ENCODE measurements around the gene TIMM13.
A peak's percentile ranks its signal among the peaks of the same experiment; 100 is the strongest.

TIMM13 gene

GRCh38 chr19:2389594-2389993, 37.8 kb downstream of the TIMM13 start:
- CTCF ChIA-PET, result interaction anchor here (0.6 kb wide), 1 partner anchor 224 kb away, joined by 5 read pairs; no protein-coding TSS in a partner anchor
- POLR2A ChIA-PET, result interaction anchor here (0.9 kb wide), 1 partner anchor 62 kb away, joined by 3 read pairs; no protein-coding TSS in a partner anchor
- TF ChIP-seq SUZ12 (IDR thresholded peaks at IDR 0.05) (no peak), NFRKB (IDR thresholded peaks at IDR 0.05) (no peak), FOXM1 (IDR thresholded peaks at IDR 0.05; ENCODE audit: borderline replicate concordance) (no peak), BHLHE40 (IDR thresholded peaks at IDR 0.05; ENCODE audit: borderline replicate concordance) (no peak), FOXA1 (IDR thresholded peaks at IDR 0.05) (no peak), LEF1 (IDR thresholded peaks at IDR 0.05; ENCODE audit: borderline replicate concordance) (no peak), ZNF384 (IDR thresholded peaks at IDR 0.05) (no peak), CTBP1 (IDR thresholded peaks at IDR 0.05; ENCODE audit: borderline replicate concordance) (no peak), ARNT (IDR thresholded peaks at IDR 0.05) (no peak), FOXK2 (IDR thresholded peaks at IDR 0.05) (no peak), HDGF (IDR thresholded peaks at IDR 0.05; ENCODE audit: borderline replicate concordance) (no peak), TARDBP (IDR thresholded peaks at IDR 0.05) (no peak), L3MBTL2 (conservative IDR thresholded peaks at IDR 0.05) (no peak), ELF4 (IDR thresholded peaks at IDR 0.05) (no peak), PKNOX1 (IDR thresholded peaks at IDR 0.05) (no peak), SP1 (IDR thresholded peaks at IDR 0.05) (no peak)
- no peak for DNase-seq (ENCODE audit: extremely low spot score)

- TF ChIP-seq SUZ12 (IDR thresholded peaks at IDR 0.05) (no peak), ARNT (IDR thresholded peaks at IDR 0.05) (no peak), SP1 (IDR thresholded peaks at IDR 0.05) (no peak), LEF1 (IDR thresholded peaks at IDR 0.05; ENCODE audit: borderline replicate concordance) (no peak), FOXA1 (IDR thresholded peaks at IDR 0.05) (no peak), HDGF (IDR thresholded peaks at IDR 0.05; ENCODE audit: borderline replicate concordance) (no peak), NFRKB (IDR thresholded peaks at IDR 0.05) (no peak), ZNF384 (IDR thresholded peaks at IDR 0.05) (no peak), CTBP1 (IDR thresholded peaks at IDR 0.05; ENCODE audit: borderline replicate concordance) (no peak), FOXK2 (IDR thresholded peaks at IDR 0.05) (no peak), FOXM1 (IDR thresholded peaks at IDR 0.05; ENCODE audit: borderline replicate concordance) (no peak), ELF4 (IDR thresholded peaks at IDR 0.05) (no peak)
- CTCF ChIA-PET, result no interaction called here
- POLR2A ChIA-PET, result interaction anchor here (1.4 kb wide), 1 partner anchor 60 kb away, joined by 3 read pairs; no protein-coding TSS in a partner anchor
- no peak for DNase-seq (ENCODE audit: extremely low spot score)
Observed at GRCh38 chr19:2387367-2388288, 39.8 kb downstream of the TIMM13 start.

GRCh38 chr19:2385053-2385721, 42.2 kb downstream of the TIMM13 start:
- no peak for TF ChIP-seq ARNT (IDR thresholded peaks at IDR 0.05)
- no peak for TF ChIP-seq SUZ12 (IDR thresholded peaks at IDR 0.05)
- no peak for TF ChIP-seq FOXA1 (IDR thresholded peaks at IDR 0.05)
- peak; percentile 82 for TF ChIP-seq L3MBTL2 (conservative IDR thresholded peaks at IDR 0.05)

GRCh38 chr19:2382530-2383222, 44.7 kb downstream of the TIMM13 start:
- POLR2A ChIA-PET, result interaction anchor here (2.8 kb wide), 1 partner anchor 55 kb away, joined by 10 read pairs; the partner anchor contains the start of genes LSM7 and SPPL2B
- DNase-seq (ENCODE audit: extremely low spot score), result no peak
- TF ChIP-seq LEF1 (IDR thresholded peaks at IDR 0.05; ENCODE audit: borderline replicate concordance) (no peak), FOXM1 (IDR thresholded peaks at IDR 0.05; ENCODE audit: borderline replicate concordance) (peak; percentile 73)
- CTCF ChIA-PET, result interaction anchor here (1.3 kb wide), 1 partner anchor 147 kb away, joined by 3 read pairs; the partner anchor contains the start of gene PLEKHJ1

More at GRCh38 chr19:2385053-2385721, 42.2 kb downstream of the TIMM13 start:
- DNase-seq (ENCODE audit: extremely low spot score), result peak; percentile 93
- POLR2A ChIA-PET, result interaction anchor here (2.8 kb wide), 1 partner anchor 57 kb away, joined by 10 read pairs; the partner anchor contains the start of genes LSM7 and SPPL2B
- CTCF ChIA-PET, result no interaction called here

GRCh38 chr19:2381148-2381820, 46.1 kb downstream of the TIMM13 start:
- CTCF ChIA-PET, result no interaction called here
- POLR2A ChIA-PET, result no interaction called here
- TF ChIP-seq NFRKB (IDR thresholded peaks at IDR 0.05) (no peak), TARDBP (IDR thresholded peaks at IDR 0.05) (no peak), L3MBTL2 (conservative IDR thresholded peaks at IDR 0.05) (no peak)
- no peak for DNase-seq (ENCODE audit: extremely low spot score)

- ChIA-PET POLR2A (no interaction called here), CTCF (no interaction called here)
- TF ChIP-seq TARDBP (IDR thresholded peaks at IDR 0.05) (no peak), PKNOX1 (IDR thresholded peaks at IDR 0.05) (no peak), ARNT (IDR thresholded peaks at IDR 0.05) (no peak), ELF4 (IDR thresholded peaks at IDR 0.05) (no peak), SP1 (IDR thresholded peaks at IDR 0.05) (no peak), FOXK2 (IDR thresholded peaks at IDR 0.05) (no peak), L3MBTL2 (conservative IDR thresholded peaks at IDR 0.05) (no peak), LEF1 (IDR thresholded peaks at IDR 0.05; ENCODE audit: borderline replicate concordance) (no peak), HDGF (IDR thresholded peaks at IDR 0.05; ENCODE audit: borderline replicate concordance) (no peak)
- no peak for DNase-seq (ENCODE audit: extremely low spot score)
Observed at GRCh38 chr19:2380567-2380966, 46.8 kb downstream of the TIMM13 start.

All from HEK293T (cell line).